DMS53 treated with DMSO at 0.1 percent for 48 hours (cell line): ENCODE data around the gene EXD1.
"Not testable (repeated sequence)": the region's sequence is repeated elsewhere in the genome, so short reads cannot be mapped to it uniquely, and the experiment has no call there.

ENCODE experiments used
- DNase-seq: peaks from one replicate; lab custom pipeline; 2025; ENCODE audit not compliant: unreplicated experiment; lab: John Stamatoyannopoulos, UW

Gene EXD1, protein sequence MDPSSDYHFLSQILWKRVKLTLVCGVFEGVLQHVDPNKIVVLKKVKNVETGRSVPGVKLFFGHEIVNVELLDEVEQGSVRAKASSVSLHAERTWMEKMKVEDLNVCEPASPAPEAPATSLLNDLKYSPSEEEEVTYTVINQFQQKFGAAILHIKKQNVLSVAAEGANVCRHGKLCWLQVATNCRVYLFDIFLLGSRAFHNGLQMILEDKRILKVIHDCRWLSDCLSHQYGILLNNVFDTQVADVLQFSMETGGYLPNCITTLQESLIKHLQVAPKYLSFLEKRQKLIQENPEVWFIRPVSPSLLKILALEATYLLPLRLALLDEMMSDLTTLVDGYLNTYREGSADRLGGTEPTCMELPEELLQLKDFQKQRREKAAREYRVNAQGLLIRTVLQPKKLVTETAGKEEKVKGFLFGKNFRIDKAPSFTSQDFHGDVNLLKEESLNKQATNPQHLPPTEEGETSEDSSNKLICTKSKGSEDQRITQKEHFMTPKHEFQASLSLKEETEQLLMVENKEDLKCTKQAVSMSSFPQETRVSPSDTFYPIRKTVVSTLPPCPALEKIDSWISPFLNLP

DNA sequence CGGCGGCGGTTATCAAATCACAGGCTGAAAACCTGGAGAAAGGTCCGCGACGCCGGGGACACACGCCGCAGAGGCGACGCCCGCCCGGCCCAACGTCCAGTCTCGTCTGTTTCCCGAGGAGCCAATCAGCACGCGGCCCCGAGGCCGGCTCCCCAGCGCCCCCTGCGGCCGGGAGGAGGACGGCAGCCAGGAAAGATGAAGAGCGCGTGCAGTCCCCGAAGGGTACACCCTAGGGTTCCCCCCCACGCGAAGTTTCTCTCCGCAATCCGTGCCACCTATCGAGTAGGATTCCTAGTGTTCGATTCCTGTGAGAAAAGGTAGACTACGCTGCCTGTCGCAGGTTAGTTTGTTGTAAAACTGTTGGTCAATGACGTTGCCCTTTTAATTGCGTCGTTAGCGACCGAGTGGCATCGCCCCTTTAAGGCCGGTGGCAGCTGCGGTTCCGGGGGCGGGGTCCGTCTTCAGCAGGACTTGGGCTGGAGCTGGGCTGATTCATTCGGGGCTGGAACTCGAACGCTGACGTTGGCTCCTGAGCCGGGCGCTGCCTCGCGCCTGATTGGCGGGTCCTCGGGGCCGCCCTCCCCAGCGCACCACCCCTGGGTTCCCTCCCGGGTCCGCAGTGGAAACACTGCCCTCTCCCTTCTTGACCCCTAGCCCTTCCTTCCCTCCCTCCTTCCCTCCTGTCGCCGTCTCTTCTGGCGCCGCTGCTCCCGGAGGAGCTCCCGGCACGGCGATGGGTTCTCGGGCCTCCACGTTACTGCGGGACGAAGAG lies at the start of gene EXD1, which contains the start of gene CHP1:
Gene EXD1, minus strand, starts transcription at position 108 of the 772 bp plus-strand sequence. CDS start 4,182 bp downstream, outside the sequence.
Gene CHP1, plus strand, starts transcription at position 619 of the 772 bp plus-strand sequence. Its CDS starts 115 bp downstream, at position 734.
- peak; percentile 86 for DNase-seq

DNA sequence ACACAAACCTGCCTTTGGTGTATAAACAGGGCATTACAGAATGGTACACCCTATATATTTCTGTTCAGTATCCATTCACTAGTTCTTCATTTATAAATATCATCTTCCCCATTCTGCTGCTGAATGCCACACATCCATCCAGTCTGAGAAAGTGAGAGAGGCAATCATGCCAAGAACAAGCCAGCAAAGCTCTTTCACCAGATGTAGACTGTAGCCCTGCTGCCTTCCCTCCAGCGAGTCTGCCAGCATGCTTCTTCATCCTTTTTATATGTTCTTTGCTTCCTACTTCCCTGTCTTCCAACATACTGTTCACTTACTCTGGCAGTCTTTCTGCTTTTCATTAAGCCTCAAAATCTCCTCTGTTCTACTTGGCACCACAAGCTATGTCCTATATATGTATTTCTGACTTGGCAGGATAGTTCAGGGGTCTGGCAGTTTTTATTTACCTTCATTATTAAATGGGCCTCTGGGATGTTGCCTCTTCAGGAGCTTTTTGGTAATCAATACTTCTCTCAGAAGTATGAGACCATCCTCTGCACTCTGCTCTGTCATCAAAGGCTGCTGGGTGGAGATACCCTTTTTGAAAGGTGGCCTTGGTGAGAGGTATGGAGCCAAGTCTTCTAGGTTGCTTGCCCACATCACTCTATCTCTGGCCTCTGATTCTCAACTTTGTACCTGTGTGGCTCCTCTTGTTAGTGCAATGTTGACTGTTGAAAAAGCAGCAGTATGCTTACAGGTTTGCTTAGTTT lies 49.2 kb upstream of the EXD1 start:
- DNase-seq: no peak

DNA sequence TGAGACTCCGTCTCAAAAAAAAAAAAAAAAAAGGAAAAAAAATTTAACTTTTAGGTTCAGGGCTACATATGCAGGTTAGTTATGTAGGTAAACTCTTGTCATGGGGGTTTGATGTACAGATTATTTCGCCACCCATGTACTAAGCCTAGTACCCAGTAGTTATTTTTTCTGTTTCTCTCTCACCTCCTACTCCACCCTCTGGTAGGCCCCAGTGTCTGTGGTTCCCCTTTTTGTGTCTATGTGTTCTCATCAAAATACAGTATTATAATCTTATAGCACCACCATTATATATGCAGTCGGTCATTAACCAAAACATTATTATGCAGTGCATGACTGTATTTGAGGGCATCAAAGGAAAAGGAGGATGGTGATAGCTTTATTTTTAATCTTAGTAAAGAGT lies 47.8 kb upstream of the EXD1 start:
- DNase-seq: no peak

DNA sequence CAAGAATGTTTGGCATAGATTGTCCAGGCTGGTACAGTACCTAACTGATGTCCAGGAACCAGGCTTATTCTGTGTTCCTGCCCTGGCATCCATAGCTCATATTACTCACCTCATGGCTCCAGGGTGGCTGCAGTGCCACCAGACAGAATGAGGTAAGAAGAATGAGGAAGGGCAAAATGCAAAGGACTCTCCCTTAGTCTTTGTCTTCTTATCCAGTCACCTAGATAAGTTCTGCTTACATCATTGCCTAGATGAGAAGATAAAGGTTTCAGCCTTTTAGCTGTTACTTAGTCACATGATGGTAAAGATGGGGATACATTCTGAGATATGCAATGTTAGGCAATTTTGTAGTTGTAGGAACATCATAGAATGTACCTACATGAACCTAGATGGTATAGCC lies 46.3 kb upstream of the EXD1 start:
- DNase-seq: no peak

DNA sequence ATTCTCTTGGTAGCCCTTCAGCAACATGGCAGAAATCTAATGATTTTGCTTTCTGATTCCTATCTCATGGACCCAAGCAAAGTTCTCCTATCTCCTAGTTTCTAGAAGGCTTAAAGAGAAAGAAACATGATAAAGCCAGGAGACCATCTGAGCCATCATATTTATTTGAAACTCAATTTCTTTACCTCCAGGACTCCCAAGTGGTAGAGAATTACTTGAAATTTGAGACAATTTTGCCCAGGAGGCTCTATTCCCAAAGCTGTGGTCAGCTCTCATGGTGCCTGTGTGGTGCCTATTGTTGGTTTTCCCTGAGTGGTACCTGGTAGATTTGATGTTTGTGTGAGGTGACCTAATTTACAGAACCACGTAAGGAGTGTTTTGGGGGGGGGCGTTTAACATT lies 39.3 kb upstream of the EXD1 start:
- DNase-seq: no peak

DNA sequence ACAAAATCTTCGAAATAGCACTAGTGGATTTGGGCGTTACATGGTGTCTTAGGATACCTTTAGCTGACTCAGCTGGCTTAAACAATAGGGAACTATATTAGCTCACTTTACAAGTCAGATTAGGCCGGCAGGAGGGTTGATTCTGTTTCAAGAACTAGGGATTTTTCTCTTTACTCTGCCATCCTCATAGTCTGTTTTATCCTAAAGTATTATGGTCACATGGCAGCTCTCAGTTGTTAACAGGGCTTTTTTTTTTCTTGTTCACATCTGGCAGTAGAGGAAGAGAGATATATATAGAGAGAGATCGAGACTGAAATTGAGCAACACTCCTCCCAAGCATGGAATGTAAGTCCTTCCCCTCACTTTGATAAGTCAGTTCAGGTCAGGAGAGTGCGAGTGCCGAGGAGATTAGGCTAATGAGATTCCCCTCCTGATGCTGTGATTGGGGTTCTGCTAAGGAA lies 33.4 kb upstream of the EXD1 start:
- no peak for DNase-seq

DNA sequence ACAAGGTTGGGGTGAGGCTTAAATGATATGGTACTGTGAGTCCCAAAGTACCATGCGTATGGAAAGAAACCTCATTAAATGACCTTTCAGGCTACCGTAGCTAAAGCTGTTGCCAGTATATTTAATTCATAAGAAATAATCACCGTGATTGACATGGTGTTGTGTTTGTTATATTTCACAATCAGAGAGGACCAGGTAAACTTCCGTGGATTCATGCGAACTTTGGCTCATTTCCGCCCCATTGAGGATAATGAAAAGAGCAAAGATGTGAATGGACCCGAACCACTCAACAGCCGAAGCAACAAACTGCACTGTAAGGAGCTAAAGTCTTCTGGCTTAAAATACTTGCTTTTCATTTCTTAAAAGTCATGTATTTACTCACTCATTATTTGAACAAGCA lies 32.0 kb upstream of the EXD1 start:
- no peak for DNase-seq

DNA sequence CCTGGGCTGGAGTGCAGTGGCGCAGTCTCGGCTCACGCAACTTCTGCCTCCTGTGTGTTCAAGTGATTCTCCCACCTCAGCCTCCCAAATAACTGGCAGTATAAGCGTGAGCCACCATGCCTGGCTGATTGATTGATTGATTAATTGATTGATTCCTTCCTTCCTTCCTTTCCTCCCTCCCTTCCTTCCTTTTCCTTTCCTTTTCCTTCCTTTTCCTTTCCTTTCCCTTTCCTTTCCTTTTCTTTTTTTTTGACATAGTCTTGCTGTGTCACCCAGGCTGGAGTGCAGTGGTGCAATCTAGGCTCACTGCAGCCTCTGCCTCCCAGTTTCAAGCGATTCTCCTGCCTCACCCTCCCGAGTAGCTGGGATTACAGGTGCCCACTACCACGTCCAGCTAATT lies 30.4 kb upstream of the EXD1 start:
- DNase-seq: not testable (repeated sequence)

DNA sequence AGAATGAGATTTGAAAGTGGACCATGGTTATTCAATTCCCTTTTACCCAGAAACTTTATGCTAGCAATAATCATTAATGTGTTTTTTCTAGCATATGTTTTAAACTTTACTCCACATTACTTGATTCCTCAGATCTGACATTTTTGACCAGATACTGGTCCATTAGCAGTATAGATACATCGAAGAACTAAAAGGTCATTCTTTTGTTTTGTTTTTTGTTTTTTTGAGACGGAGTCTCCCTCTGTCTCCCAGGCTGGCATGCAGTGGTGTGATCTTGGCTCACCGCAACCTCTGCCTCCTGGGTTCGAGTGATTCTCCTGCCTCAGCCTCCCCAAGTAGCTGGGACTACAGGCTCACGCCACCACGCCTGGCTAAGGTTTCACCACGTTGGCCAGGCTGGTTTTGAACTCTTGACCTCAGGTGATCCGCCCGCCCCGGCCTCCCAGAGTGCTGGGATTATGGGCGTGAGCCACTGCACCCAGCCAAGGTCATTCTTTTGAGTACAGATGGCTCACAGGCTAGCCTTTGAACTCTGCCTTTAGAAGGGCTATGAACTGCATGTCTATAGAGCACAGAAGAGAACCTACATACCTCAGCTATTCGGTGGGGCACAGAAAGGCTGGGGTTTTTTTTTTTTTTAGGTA lies 29.1 kb upstream of the EXD1 start:
- no peak for DNase-seq

DNA sequence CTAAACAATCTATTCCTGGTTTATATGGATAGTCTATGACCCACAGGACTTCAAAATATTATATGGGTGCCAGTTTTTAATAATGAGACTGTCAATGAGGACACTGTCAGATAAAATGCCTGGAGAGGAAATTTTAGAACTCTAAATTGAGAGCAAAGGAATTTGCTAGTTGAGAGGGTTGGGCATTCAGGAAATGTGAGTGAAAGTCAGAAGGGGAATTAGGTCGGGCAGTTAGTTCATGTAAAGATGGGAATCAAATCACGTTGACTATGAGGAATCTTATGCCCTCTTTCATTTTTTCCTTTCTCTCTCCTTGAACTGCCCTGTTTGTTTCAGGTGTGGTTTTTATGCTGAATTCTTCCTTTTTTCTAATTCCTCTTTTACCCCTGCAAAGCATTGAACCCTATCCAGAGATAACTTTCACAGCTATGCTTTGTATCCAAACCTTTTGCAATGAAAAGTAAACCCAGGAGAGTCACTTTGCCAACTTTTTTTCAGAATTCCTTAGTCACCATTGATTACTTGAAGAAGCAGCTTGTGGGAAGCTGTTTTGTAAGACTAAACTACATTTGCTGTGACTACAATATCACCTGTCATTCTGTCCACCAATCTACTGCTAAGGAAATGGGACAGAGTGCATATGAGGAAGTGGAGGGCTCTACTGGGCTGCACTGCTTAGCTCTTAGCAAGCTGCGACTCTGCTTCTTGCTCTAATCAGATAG lies 28.4 kb upstream of the EXD1 start:
- DNase-seq: no peak

DNA sequence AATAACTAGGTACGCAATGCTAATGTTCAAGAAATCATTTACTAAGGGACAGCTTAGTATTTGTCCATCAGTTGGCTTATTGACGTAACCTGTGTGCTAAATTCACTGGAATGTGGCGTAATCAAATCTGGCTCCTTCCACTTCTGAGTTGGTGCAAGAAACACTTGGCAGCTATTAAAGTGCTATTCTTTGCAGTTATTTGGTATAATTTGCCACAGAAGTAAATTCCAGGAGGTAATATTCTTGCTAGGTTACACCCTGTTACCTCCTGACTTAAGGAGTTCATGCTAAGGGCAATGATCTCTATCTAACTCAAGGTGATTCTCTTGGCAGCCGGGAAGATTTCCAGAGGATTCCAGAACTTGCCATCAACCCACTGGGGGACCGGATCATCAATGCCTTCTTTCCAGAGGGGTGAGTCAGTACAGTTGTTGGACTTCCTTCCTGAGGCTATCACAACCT lies 26.1 kb upstream of the EXD1 start:
- no peak for DNase-seq

DNA sequence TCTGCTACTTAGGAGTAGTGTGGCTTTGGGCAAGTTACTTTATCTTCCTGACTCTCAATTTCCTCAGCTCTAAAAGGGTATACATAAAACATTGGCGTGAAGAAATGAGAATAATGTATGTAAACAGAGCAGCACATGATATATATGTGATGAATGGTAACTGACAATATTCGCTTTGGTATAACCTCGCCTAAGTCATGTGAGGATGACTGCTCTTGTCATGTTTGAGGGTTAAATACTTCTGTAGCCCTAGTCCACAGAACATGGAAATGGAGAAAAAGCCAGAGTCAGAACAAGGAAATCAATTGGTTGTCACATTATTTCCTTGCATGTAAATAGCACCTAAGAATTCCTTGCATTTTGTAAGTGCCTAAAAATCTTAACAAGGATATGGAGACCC lies 25.5 kb upstream of the EXD1 start:
- no peak for DNase-seq

DNA sequence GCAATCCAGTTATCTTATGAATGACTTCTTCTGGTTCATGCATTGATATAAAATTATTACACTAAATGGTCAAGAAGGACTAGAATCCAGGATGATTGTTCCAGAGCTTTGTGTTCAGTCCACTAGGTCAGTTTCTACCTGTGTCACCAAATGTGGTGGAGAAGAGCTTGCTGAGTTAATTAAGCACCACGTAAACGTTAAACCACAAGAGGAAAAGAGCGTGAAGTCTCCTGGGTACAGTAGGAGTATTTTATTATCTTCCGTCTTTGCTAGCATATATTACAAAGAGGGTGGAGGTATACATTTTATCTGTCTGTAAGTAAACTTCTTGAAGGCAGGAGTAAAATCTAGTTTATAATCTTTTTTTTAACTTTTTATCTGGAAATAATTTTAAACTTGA lies 24.0 kb upstream of the EXD1 start:
- DNase-seq: no peak

DNA sequence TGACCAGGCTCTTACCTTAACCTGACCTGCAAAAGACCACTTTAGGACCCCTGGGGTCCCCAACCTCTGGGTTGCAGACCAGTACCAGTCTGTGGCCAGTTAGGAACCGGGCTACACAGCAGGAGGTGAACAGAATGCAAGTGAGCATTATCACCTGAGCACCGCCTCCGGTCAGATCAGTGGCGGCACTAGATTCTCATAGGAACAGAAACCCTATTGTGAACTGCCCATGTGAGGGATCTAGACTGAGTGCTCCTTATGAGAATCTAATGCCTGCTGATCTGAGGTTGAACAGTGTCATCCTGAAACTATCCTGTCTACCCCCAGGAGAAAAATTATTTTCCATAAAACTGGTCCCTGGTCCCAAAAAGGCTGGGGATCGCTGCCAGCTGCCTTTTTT lies 20.9 kb upstream of the EXD1 start:
- DNase-seq: no peak

DNA sequence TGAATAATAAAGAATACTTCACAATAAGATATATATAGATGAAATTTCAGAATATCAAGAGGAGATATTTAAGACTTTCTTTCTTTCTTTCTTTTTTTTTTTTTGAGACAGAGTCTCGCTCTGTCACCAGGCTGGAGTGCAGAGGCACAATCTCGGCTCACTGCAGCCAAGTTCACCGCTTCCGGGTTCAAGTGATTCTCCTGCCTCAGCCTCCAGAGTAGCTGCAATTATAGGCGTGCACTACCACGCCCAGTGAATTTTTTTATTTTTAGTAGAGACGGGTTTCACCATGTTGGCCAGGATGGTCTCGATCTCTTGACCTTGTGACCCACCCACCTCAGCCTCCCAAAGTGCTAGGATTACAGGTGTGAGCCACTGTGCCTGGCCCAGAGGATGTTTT lies 20.2 kb upstream of the EXD1 start:
- not testable (repeated sequence) for DNase-seq

DNA sequence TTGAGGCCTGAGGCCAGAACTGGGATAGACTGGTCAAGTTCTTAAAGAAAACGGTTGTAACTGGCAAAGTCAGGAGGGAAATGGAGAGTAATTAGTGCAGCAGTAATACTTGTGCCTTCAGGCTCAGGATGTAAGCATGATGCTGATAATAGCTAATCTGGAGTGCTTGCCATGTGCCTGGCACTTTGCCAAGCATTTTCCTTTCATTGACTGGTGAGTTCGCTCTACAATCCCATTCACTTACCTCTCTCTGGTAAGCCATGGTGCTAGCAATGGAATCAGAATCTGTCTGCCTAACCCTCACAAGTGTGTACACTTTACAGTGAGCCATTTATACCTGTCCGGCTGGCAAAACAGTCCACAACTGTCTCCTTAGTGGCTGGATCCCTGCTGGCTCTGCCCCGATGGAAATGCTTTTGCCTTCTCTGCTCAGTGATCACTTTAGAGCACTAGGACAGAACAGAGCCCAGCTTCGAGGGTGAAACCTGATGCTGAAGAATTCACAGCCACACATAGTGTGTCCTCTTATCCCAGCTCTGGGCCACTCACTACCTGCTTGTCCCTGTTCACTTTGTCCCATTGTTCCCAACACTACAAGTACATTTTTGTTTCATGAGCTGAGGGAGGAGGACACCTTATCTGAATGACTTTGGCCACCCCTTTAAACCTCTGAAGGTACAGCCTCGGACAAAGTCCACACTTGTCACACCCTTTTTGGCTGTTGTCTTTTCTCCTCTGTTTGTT lies 10.8 kb upstream of the EXD1 start:
- no peak for DNase-seq

DNA sequence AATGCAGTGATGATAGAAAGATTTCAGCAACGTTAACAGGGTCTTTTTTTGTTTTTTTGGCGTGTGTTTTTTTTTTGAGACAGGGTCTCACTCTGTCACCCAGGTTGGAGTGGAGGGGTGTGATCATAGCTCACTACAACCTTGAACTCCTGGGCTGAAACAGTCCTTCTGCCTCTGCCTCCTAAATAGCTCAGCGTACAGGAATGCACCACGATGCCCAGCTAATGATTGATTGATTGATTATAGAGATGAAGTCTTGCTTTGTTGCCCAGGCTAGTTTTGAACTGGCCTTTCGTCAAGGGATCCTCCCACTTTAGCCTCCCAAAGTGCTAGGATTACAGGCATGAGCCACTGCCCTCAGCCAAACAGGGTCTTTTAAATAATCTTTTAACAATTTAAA lies 7.5 kb upstream of the EXD1 start:
- no peak for DNase-seq

DNA sequence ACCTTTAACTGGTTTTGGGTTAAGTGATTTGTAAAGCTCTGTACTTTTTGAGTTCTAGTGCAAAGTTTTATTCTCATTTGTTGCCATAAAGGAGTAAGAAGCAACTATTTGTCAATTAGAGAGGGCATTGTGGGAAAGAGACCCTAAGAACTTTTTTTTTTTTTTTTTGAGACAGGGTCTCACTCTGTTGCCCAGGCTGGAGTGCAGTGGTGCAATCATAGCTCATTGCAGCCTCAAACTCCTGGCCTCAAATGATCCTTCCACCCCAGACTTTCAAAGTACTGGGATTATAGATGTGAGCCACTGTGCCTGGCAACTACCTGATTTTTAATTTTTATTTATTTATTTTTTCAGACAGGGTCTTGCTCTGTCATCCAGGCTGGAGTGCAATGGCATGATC lies 5.4 kb upstream of the EXD1 start:
- no peak for DNase-seq

DNA sequence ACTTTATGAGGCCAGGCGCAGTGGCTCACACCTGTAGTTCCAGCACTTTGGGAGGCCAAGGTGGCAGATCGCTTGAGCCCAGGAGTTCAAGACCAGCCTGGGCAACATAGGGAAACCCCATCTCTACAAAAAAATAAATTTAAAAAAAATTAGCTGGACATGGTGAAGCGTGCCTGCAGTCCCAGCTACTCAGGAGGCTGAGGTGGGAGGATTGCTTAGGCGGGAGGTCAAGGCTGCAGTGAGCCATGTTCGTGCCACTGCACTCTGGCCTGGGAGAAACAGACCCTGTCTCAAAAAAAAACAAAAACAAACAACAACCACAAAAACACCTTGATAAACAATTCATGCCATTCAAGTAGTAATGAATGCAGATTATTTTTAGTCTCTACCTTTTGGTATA lies 4.7 kb upstream of the EXD1 start:
- not testable (repeated sequence) for DNase-seq
